DND-41 (cell line): Measurements from ENCODE around the gene LDLR.
A peak's percentile ranks its signal among the peaks of the same experiment; 100 is the strongest.
"Not testable (repeated sequence)": the region's sequence is repeated elsewhere in the genome, so short reads cannot be mapped to it uniquely, and the experiment has no call there.

Experiments
- ATAC-seq: fragments of 200-7000 bp; cut with Tn5 transposase; 3 replicates; pipeline ENCODE4 v1.9.1; 2021; ENCODE audit warnings: low read depth; ENCODE audit not compliant: insufficient read depth
- DNase-seq: peaks from one replicate; pipeline ENCODE4 v3.0.0-alpha.2; 2020
- H2AFZ ChIP-seq: 2 replicates; pipeline ENCODE4 v1.6.0; 2012; ENCODE audit warnings: low read depth, low read length
- H3K27ac ChIP-seq: 2 replicates; pipeline ENCODE4 v1.5.1; 2012; ENCODE audit warnings: low read length, inconsistent platforms
- H3K27me3 ChIP-seq: fragments of 200-600 bp; sonication (generic); 2 replicates; pipeline ENCODE4 v1.6.0; 2012; ENCODE audit warnings: low read length, mild to moderate bottlenecking, inconsistent platforms; ENCODE audit not compliant: insufficient read depth, poor library complexity
- H3K36me3 ChIP-seq: 2 replicates; pipeline ENCODE4 v1.5.1; 2012; ENCODE audit warnings: low read length, inconsistent platforms; ENCODE audit not compliant: insufficient read depth
- H3K4me1 ChIP-seq: 2 replicates; pipeline ENCODE4 v1.5.1; 2012; ENCODE audit warnings: mild to moderate bottlenecking, low read length; ENCODE audit not compliant: insufficient read depth
- H3K4me2 ChIP-seq: 2 replicates; pipeline ENCODE4 v1.6.0; 2012; ENCODE audit warnings: mild to moderate bottlenecking, moderate library complexity, low read length, inconsistent platforms; ENCODE audit not compliant: insufficient read depth
- H3K4me3 ChIP-seq, 2 experiments: fragments of 200-600 bp in 1 of 2; shearing (Covaris generic) in 1 of 2; 2 replicates each; pipeline ENCODE4 v1.5.1; 2012 to 2016; ENCODE audit warnings: inconsistent platforms in 2 of 2, low read length in 2 of 2, mild to moderate bottlenecking in 2 of 2, low read depth in 1 of 2, moderate library complexity in 1 of 2
- H3K79me2 ChIP-seq: 2 replicates; pipeline ENCODE4 v1.6.0; 2012; ENCODE audit warnings: low read length, inconsistent platforms; ENCODE audit not compliant: insufficient read depth
- H3K9ac ChIP-seq: 2 replicates; pipeline ENCODE4 v1.6.0; 2012; ENCODE audit warnings: low read depth, mild to moderate bottlenecking, inconsistent platforms, low read length, moderate library complexity
- H3K9me3 ChIP-seq: 2 replicates; pipeline ENCODE4 v1.5.1; 2012; ENCODE audit warnings: low read length, moderate library complexity, mild to moderate bottlenecking, inconsistent platforms; ENCODE audit not compliant: insufficient read depth, severe bottlenecking
- H4K20me1 ChIP-seq: 2 replicates; pipeline ENCODE4 v1.6.0; 2012; ENCODE audit warnings: low read length; ENCODE audit not compliant: insufficient read depth
- CTCF ChIP-seq: IDR thresholded peaks from 2 replicates; pipeline ENCODE4 v1.5.1; 2012; ENCODE audit warnings: borderline replicate concordance, low read length, moderate library complexity, mild to moderate bottlenecking; ENCODE audit not compliant: poor library complexity, severe bottlenecking; ENCODE audit errors: extremely low read depth
- EZH2 ChIP-seq: IDR thresholded peaks from 3 replicates; pipeline ENCODE4 v1.6.1; 2012; ENCODE audit warnings: borderline replicate concordance, low read depth, mild to moderate bottlenecking, moderate library complexity, low read length, inconsistent platforms; ENCODE audit not compliant: severe bottlenecking

LDLR gene

GRCh38 chr19:11138601-11139300 is 49.5 kb downstream of the LDLR start:
- Histone ChIP-seq H3K27me3 (no peaks in the 10 kb centered on the region), H3K9ac (no peak overlapping the region), H4K20me1 (peaks cover 15% of the 10 kb centered on the region), H3K4me2 (no peak overlapping the region), H3K36me3 (peaks cover 18% of the 10 kb centered on the region), H2AFZ (no peak overlapping the region), H3K4me1 (peaks cover 4% of the 10 kb centered on the region; the same call in 1 of the 2 replicates), H3K79me2 (no peaks in the 10 kb centered on the region), H3K27ac (no peak overlapping the region), H3K4me3 (no peak overlapping the region), H3K9me3 (no peaks in the 10 kb centered on the region)
- DNase-seq (no peak), ATAC-seq (peak; percentile 28; the same call in 2 of the 3 replicates)
- TF ChIP-seq EZH2: no peak
- TF ChIP-seq CTCF: no peak

- peaks cover 17% of the 10 kb centered on the region for H4K20me1 ChIP-seq
- not testable (repeated sequence) for ATAC-seq, H3K79me2 ChIP-seq, H3K4me3 ChIP-seq, DNase-seq, H3K4me2 ChIP-seq, H3K4me1 ChIP-seq, H3K9me3 ChIP-seq, H3K27me3 ChIP-seq, H3K9ac ChIP-seq, H3K27ac ChIP-seq, H2AFZ ChIP-seq
- peaks cover 30% of the 10 kb centered on the region for H3K36me3 ChIP-seq
Measured at GRCh38 chr19:11140023-11140538, 50.8 kb downstream of the LDLR start.

GRCh38 chr19:11140896-11141295 is 51.6 kb downstream of the LDLR start:
- DNase-seq: no peak
- H3K4me3 ChIP-seq: no peak overlapping the region
- TF ChIP-seq CTCF: no peak
- TF ChIP-seq EZH2: no peak
- H2AFZ ChIP-seq: no peak overlapping the region
- H3K36me3 ChIP-seq: peaks cover 38% of the 10 kb centered on the region
- H3K9ac ChIP-seq: no peak overlapping the region
- no peak for ATAC-seq
- no peaks in the 10 kb centered on the region for H3K9me3 ChIP-seq
- peaks cover 4% of the 10 kb centered on the region; the same call in 1 of the 2 replicates for H3K4me1 ChIP-seq
- H3K27ac ChIP-seq: no peak overlapping the region
- H4K20me1 ChIP-seq: peaks cover 24% of the 10 kb centered on the region
- H3K79me2 ChIP-seq: peaks cover 6% of the 10 kb centered on the region
- no peak overlapping the region for H3K4me2 ChIP-seq
- no peaks in the 10 kb centered on the region for H3K27me3 ChIP-seq

- ATAC-seq (no peak), DNase-seq (no peak)
- no peak for TF ChIP-seq EZH2
- no peak for TF ChIP-seq CTCF
- H3K9me3 ChIP-seq: no peaks in the 10 kb centered on the region
- no peak overlapping the region for H3K4me3 ChIP-seq
- H3K4me2 ChIP-seq: no peak overlapping the region
- H3K4me1 ChIP-seq: peaks cover 4% of the 10 kb centered on the region; the same call in 1 of the 2 replicates
- peaks cover 27% of the 10 kb centered on the region for H4K20me1 ChIP-seq
- H3K27me3 ChIP-seq: no peaks in the 10 kb centered on the region
- peaks cover 48% of the 10 kb centered on the region for H3K36me3 ChIP-seq
- no peak overlapping the region for H2AFZ ChIP-seq
- no peak overlapping the region for H3K27ac ChIP-seq
- H3K79me2 ChIP-seq: peaks cover 10% of the 10 kb centered on the region
- no peak overlapping the region for H3K9ac ChIP-seq
Measured at GRCh38 chr19:11141937-11142527, 52.8 kb downstream of the LDLR start.
